Measurements from ENCODE around the gene SH3BP5L. TPM values are rescaled to one million over a fixed set of nuclear protein-coding genes. Genes with fewer than 3 reads are reported as not detected.

SH3BP5L gene
- total and polyA plus RNA-seq, 2 of the 13 experiments (the other 11 are each of a cell fraction or from before 2014, with no cell fraction given): 10.3 to 14.9 TPM

DNA sequence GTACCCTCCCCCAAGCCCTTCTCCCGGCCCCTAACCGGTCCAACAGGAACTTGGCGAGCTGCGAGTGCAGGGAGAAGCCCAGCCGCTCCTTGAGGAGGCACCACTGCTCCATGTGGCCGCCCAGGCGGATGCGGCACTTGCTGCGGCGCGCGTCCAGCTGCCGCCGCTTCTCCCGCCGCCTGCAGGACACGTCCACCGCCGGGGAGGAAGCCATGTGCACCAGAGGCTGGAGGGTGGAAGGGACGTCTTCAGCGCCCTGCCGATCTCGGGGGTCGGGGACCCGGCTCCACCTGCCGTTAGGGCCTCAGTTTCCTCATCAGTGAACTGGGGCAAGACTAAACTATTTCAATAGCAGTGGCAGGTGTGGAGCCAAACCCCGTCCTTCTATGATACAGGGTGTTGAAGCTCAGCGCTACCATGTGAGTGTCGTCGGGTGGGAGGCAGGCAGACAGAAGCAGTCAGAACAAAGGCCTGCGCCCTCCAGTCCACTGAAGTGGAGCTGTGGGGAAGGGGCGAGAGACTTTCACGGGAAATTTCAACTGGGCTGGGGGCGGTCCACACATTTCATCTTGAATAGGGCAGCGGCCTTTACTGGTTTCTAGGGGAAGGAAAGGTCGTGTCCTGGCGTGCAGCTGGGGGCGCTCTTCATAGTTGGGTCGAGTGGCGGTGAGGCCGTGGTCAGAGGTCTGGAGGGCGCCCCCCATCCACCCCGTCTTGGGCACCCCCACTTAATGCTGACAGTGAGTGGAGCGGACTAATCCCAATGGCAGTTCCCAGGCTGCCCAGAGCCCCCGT lies 32.6 kb upstream of the SH3BP5L start (continued):
- 0 out of 2 replicates have a peak, but pooled peaks have one; percentile 23 for TF ChIP-seq SSRP1 (CRISPR knock-in tag; IDR thresholded peaks at IDR 0.05)
- TF ChIP-seq GFI1 (CRISPR knock-in tag; IDR thresholded peaks at IDR 0.05; ENCODE audit: borderline replicate concordance): no peak
- TF ChIP-seq NFE2L2 (IDR thresholded peaks at IDR 0.05; ENCODE audit: low read length): no peak
- TF ChIP-seq, protein P1, sequence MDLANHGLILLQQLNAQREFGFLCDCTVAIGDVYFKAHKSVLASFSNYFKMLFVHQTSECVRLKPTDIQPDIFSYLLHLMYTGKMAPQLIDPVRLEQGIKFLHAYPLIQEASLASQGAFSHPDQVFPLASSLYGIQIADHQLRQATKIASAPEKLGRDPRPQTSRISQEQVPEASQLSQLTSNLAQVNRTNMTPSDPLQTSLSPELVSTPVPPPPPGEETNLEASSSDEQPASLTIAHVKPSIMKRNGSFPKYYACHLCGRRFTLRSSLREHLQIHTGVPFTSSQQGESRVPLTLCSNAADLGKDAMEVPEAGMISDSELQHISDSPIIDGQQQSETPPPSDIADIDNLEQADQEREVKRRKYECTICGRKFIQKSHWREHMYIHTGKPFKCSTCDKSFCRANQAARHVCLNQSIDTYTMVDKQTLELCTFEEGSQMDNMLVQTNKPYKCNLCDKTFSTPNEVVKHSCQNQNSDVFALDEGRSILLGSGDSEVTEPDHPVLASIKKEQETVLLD (CRISPR knock-in tag; IDR thresholded peaks at IDR 0.05; ENCODE audit: low read depth): peak; percentile 34; the same call in 1 of the 2 replicates
- TF ChIP-seq BRD4 (CRISPR knock-in tag; IDR thresholded peaks at IDR 0.05): peak; percentile 63; the same call in 1 of the 2 replicates
- no peak for TF ChIP-seq MEF2D (CRISPR knock-in tag; IDR thresholded peaks at IDR 0.05)
- TF ChIP-seq, protein P2, sequence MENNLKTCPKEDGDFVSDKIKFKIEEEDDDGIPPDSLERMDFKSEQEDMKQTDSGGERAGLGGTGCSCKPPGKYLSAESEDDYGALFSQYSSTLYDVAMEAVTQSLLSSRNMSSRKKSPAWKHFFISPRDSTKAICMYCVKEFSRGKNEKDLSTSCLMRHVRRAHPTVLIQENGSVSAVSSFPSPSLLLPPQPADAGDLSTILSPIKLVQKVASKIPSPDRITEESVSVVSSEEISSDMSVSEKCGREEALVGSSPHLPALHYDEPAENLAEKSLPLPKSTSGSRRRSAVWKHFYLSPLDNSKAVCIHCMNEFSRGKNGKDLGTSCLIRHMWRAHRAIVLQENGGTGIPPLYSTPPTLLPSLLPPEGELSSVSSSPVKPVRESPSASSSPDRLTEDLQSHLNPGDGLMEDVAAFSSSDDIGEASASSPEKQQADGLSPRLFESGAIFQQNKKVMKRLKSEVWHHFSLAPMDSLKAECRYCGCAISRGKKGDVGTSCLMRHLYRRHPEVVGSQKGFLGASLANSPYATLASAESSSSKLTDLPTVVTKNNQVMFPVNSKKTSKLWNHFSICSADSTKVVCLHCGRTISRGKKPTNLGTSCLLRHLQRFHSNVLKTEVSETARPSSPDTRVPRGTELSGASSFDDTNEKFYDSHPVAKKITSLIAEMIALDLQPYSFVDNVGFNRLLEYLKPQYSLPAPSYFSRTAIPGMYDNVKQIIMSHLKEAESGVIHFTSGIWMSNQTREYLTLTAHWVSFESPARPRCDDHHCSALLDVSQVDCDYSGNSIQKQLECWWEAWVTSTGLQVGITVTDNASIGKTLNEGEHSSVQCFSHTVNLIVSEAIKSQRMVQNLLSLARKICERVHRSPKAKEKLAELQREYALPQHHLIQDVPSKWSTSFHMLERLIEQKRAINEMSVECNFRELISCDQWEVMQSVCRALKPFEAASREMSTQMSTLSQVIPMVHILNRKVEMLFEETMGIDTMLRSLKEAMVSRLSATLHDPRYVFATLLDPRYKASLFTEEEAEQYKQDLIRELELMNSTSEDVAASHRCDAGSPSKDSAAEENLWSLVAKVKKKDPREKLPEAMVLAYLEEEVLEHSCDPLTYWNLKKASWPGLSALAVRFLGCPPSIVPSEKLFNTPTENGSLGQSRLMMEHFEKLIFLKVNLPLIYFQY (CRISPR knock-in tag; IDR thresholded peaks at IDR 0.05; ENCODE audit: borderline replicate concordance): 0 out of 2 replicates have a peak, but pooled peaks have one; percentile 12
- TF ChIP-seq DNMT1 (CRISPR knock-in tag; IDR thresholded peaks at IDR 0.05): no peak
- no peak for TF ChIP-seq SRF (IDR thresholded peaks at IDR 0.05; ENCODE audit: low read depth, low read length)
- TF ChIP-seq, protein P3, sequence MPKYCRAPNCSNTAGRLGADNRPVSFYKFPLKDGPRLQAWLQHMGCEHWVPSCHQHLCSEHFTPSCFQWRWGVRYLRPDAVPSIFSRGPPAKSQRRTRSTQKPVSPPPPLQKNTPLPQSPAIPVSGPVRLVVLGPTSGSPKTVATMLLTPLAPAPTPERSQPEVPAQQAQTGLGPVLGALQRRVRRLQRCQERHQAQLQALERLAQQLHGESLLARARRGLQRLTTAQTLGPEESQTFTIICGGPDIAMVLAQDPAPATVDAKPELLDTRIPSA (CRISPR knock-in tag; IDR thresholded peaks at IDR 0.05; ENCODE audit: borderline replicate concordance): peak; percentile 66; the same call in 1 of the 2 replicates
- TF ChIP-seq GZF1 (CRISPR knock-in tag; IDR thresholded peaks at IDR 0.05): no peak
- no peak for TF ChIP-seq ZNF460 (CRISPR knock-in tag; IDR thresholded peaks at IDR 0.05; ENCODE audit: borderline replicate concordance)
- no peak for TF ChIP-seq HOXD1 (CRISPR knock-in tag; IDR thresholded peaks at IDR 0.05)
- TF ChIP-seq HDAC1 (CRISPR knock-in tag; IDR thresholded peaks at IDR 0.05): no peak; the same call in 1 of the 2 replicates
- TF ChIP-seq ZNF891 (CRISPR knock-in tag; IDR thresholded peaks at IDR 0.05): no peak
- peak; percentile 57; the same call in 1 of the 2 replicates for TF ChIP-seq ZNF337 (CRISPR knock-in tag; IDR thresholded peaks at IDR 0.05; ENCODE audit: borderline replicate concordance, low read depth)
- TF ChIP-seq, protein P4, sequence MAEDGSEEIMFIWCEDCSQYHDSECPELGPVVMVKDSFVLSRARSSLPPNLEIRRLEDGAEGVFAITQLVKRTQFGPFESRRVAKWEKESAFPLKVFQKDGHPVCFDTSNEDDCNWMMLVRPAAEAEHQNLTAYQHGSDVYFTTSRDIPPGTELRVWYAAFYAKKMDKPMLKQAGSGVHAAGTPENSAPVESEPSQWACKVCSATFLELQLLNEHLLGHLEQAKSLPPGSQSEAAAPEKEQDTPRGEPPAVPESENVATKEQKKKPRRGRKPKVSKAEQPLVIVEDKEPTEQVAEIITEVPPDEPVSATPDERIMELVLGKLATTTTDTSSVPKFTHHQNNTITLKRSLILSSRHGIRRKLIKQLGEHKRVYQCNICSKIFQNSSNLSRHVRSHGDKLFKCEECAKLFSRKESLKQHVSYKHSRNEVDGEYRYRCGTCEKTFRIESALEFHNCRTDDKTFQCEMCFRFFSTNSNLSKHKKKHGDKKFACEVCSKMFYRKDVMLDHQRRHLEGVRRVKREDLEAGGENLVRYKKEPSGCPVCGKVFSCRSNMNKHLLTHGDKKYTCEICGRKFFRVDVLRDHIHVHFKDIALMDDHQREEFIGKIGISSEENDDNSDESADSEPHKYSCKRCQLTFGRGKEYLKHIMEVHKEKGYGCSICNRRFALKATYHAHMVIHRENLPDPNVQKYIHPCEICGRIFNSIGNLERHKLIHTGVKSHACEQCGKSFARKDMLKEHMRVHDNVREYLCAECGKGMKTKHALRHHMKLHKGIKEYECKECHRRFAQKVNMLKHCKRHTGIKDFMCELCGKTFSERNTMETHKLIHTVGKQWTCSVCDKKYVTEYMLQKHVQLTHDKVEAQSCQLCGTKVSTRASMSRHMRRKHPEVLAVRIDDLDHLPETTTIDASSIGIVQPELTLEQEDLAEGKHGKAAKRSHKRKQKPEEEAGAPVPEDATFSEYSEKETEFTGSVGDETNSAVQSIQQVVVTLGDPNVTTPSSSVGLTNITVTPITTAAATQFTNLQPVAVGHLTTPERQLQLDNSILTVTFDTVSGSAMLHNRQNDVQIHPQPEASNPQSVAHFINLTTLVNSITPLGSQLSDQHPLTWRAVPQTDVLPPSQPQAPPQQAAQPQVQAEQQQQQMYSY (CRISPR knock-in tag; IDR thresholded peaks at IDR 0.05): no peak
- TF ChIP-seq SALL1 (CRISPR knock-in tag; IDR thresholded peaks at IDR 0.05): no peak
- TF ChIP-seq NFKBIZ (CRISPR knock-in tag; IDR thresholded peaks at IDR 0.05): no peak
